Mucosa of rectum (tissue), 2 donors: ENCODE measurements around the gene PDCD1LG2.
A peak's percentile ranks its signal among the peaks of the same experiment; 100 is the strongest.

Source experiments
- H3K27ac ChIP-seq, 2 donors: one replicate each; pipeline ENCODE4 v1.7.0; 2013; ENCODE audit warnings: inconsistent platforms in 2 of 2, low read depth in 2 of 2, low read length in 2 of 2
- H3K27me3 ChIP-seq, 2 donors: one replicate each; pipeline ENCODE4 v1.7.0; 2013; ENCODE audit warnings: low read length in 2 of 2; ENCODE audit not compliant: control insufficient read depth in 2 of 2, insufficient read depth in 2 of 2
- H3K36me3 ChIP-seq, 2 donors: one replicate each; pipeline ENCODE4 v1.7.0; 2013; ENCODE audit warnings: low read length in 2 of 2; ENCODE audit not compliant: control insufficient read depth in 2 of 2, insufficient read depth in 2 of 2
- H3K4me1 ChIP-seq, 2 donors: one replicate each; pipeline ENCODE4 v1.7.0; 2013; ENCODE audit warnings: low read length in 2 of 2, mild to moderate bottlenecking in 1 of 2; ENCODE audit not compliant: control insufficient read depth in 2 of 2, insufficient read depth in 2 of 2
- H3K4me3 ChIP-seq, 2 donors: one replicate each; pipeline ENCODE4 v1.7.0; 2013; ENCODE audit warnings: low read length in 2 of 2
- H3K9ac ChIP-seq, 2 donors: one replicate each; pipeline ENCODE4 v1.7.0; 2013; ENCODE audit warnings: low read length in 2 of 2, low read depth in 1 of 2, mild to moderate bottlenecking in 1 of 2
- H3K9me3 ChIP-seq, 2 donors: one replicate each; pipeline ENCODE4 v1.7.0; 2013; ENCODE audit warnings: low read length in 2 of 2; ENCODE audit not compliant: control insufficient read depth in 2 of 2
- donor health status: healthy.
- donor health status: Normal muscosa, but diverticular disease.

The PDCD1LG2 gene

GRCh38 chr9:5608298-5609225 lies 98.2 kb downstream of the PDCD1LG2 start:
- Histone ChIP-seq H3K9ac (peak overlapping the region; percentile 23 to 32), H3K4me1 (no peaks in the 10 kb centered on the region), H3K27me3 (no peaks in the 10 kb centered on the region), H3K27ac (peak overlapping the region; percentile 23 to 25), H3K36me3 (no peaks in the 10 kb centered on the region), H3K4me3 (peak overlapping the region; percentile 61 to 70), H3K9me3 (no peaks in the 10 kb centered on the region)

- Histone ChIP-seq H3K27me3 (no peaks in the 10 kb centered on the region), H3K36me3 (no peaks in the 10 kb centered on the region), H3K9me3 (no peaks in the 10 kb centered on the region), H3K4me1 (no peaks in the 10 kb centered on the region), H3K27ac (peak overlapping the region in 1 of 2 donors; percentile 18), H3K9ac (peak overlapping the region in 1 of 2 donors; percentile 23), H3K4me3 (peak overlapping the region; percentile 61 to 70)
Measured at GRCh38 chr9:5609226-5609596, 98.9 kb downstream of the PDCD1LG2 start.

GRCh38 chr9:5610491-5610890 lies 100.2 kb downstream of the PDCD1LG2 start:
- H3K27me3 ChIP-seq = no peaks in the 10 kb centered on the region
- H3K4me1 ChIP-seq = no peaks in the 10 kb centered on the region
- no peak overlapping the region for H3K27ac ChIP-seq
- H3K9ac ChIP-seq = no peak overlapping the region
- H3K4me3 ChIP-seq = no peak overlapping the region
- no peaks in the 10 kb centered on the region for H3K36me3 ChIP-seq
- no peaks in the 10 kb centered on the region for H3K9me3 ChIP-seq

DNA sequence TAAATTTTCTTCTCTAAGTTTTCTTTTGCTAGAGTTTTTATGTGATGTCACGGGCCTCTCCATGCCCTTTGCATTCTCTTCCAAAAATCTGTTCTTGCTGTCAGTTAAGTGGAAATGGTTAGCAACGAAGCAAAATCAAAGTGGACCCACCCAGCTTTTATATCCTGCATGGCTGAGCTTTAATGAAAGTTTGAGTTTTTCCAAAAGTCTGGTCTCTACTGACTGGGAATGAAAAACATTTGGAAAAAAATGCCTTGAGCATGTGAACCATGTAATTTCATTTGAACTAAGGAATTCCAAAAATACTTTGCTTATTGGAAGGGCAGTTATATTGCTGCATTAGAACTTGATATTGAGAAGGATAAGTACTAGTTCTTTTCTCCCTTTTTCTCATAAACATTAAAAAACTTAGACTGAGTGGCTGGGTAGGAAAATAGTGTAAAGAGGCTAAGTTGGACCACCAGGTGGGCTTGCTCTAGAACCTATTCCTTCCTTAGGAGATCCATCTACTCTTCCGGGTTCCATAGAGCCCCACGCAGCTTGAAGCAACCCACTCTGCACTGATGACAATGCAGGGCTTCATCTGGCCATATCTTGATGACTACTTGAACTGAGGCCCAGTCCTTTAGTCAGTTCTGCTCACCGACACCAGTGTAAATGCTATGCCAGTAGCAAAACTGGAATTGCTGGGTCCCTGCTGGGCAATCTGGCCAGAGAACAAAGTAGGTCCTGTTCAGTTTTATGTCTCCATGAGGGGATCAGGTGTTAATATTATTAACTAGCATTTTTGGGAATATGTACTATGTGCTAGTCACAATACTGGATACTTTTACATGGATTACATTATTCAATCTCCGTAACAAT lies 101.2 kb downstream of the PDCD1LG2 start:
- Histone ChIP-seq H3K4me3 (no peak overlapping the region), H3K27me3 (no peaks in the 10 kb centered on the region), H3K9me3 (no peaks in the 10 kb centered on the region), H3K36me3 (no peaks in the 10 kb centered on the region), H3K27ac (no peak overlapping the region), H3K9ac (no peak overlapping the region), H3K4me1 (no peaks in the 10 kb centered on the region)

DNA sequence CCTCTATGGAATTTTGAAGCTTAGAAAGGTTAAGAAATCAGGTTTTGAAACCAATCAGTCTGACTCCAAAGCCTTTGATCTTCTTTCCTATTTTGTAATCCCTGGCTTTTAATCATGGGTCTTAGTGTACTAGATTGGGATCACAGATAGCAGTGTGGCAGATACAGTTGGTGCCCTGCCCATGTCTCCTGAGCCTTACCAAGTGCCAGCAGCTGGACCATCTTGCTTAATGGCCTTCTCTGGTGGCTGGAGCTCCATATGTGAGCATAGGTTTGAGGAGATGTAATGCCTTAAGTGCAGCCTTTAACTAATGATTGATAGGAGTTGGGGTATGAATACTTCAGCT lies 101.8 kb downstream of the PDCD1LG2 start:
- Histone ChIP-seq H3K27me3 (no peaks in the 10 kb centered on the region), H3K9me3 (no peaks in the 10 kb centered on the region), H3K9ac (no peak overlapping the region), H3K27ac (no peak overlapping the region), H3K4me1 (no peaks in the 10 kb centered on the region), H3K36me3 (no peaks in the 10 kb centered on the region), H3K4me3 (no peak overlapping the region)

- Histone ChIP-seq H3K4me1 (no peaks in the 10 kb centered on the region), H3K4me3 (no peak overlapping the region), H3K27me3 (no peaks in the 10 kb centered on the region), H3K36me3 (no peaks in the 10 kb centered on the region), H3K9me3 (no peaks in the 10 kb centered on the region), H3K9ac (no peak overlapping the region), H3K27ac (no peak overlapping the region)
Measured at GRCh38 chr9:5614192-5614591, 103.9 kb downstream of the PDCD1LG2 start.

- H3K4me1 ChIP-seq = no peaks in the 10 kb centered on the region
- H3K27me3 ChIP-seq = no peaks in the 10 kb centered on the region
Measured at GRCh38 chr9:5614985-5615384, 104.7 kb downstream of the PDCD1LG2 start.

DNA sequence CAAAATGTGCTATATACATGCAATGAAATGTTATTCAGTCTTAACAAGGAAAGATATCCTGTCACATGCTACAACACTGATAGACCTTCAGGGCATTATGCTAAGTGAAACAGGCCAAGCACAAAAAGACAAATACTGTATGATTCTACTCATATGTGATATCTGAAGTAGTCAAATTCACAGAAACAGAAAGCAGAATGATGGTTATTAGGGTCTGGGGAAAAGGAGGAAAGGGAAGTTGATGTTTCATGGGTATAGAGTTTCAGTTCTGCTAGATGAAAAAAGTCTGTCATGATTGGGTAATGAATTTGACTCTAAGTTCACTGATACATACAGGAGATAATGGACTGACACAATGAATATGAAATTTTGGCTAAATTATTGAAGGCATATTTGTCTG lies 107.4 kb downstream of the PDCD1LG2 start:
- no peaks in the 10 kb centered on the region for H3K9me3 ChIP-seq
- no peak overlapping the region for H3K27ac ChIP-seq
- H3K36me3 ChIP-seq = no peaks in the 10 kb centered on the region

More at GRCh38 chr9:5614985-5615384, 104.7 kb downstream of the PDCD1LG2 start:
- no peak overlapping the region for H3K9ac ChIP-seq
- no peak overlapping the region for H3K27ac ChIP-seq
- H3K9me3 ChIP-seq = no peaks in the 10 kb centered on the region
- no peak overlapping the region for H3K4me3 ChIP-seq
- no peaks in the 10 kb centered on the region for H3K36me3 ChIP-seq

DNA sequence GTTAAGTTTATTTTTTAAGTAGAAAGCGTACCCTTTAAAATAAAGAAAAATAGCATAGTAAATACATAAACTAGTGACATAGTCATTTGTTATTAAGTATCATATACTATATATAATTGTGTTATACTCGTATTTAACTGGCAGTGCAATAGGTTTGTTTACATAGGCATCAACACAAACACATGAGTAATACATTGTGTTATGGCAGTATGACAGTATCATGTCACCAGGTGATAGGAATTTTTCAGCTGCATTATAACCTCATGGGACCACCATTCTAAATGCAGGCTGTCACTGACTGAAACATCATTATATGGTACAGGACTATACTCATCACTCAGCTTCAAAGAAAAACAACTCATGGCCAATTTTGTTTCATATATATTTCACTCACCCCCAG lies 110.2 kb downstream of the PDCD1LG2 start:
- no peak overlapping the region for H3K27ac ChIP-seq
- H3K4me1 ChIP-seq = no peaks in the 10 kb centered on the region
- H3K4me3 ChIP-seq = no peak overlapping the region
- no peaks in the 10 kb centered on the region for H3K36me3 ChIP-seq
- no peaks in the 10 kb centered on the region for H3K9me3 ChIP-seq
- H3K9ac ChIP-seq = no peak overlapping the region
- H3K27me3 ChIP-seq = no peaks in the 10 kb centered on the region

More for the DNA sequence above, 107.4 kb downstream of the PDCD1LG2 start:
- Histone ChIP-seq H3K9ac (no peak overlapping the region), H3K27me3 (no peaks in the 10 kb centered on the region), H3K4me1 (no peaks in the 10 kb centered on the region), H3K4me3 (no peak overlapping the region)
